Astrocyte (in vitro differentiated cells and primary cell): ENCODE results near the gene FBXL13. TPM values are rescaled to one million over a fixed set of nuclear protein-coding genes. Genes with fewer than 3 reads are reported as not detected.
A peak's percentile ranks its signal among the peaks of the same experiment; 100 is the strongest.

Source experiments
- DNase-seq: peaks from one replicate; pipeline ENCODE4 v3.0.0-alpha.2; 2010; ENCODE audit warnings: low read depth
- FAIRE-seq: peaks from 2 replicates; lab custom pipeline; 2011; peaks lifted over from hg19 to GRCh38; lab: Jason Lieb, UNC
- H2AFZ ChIP-seq: 2 replicates; pipeline ENCODE4 v1.6.0; 2012; ENCODE audit warnings: low read depth, low read length, inconsistent platforms
- H3K27ac ChIP-seq: 2 replicates; pipeline ENCODE4 v1.5.1; 2011; ENCODE audit warnings: low read depth, low read length, inconsistent platforms
- H3K27me3 ChIP-seq: 2 replicates; pipeline ENCODE4 v1.6.0; 2011; ENCODE audit warnings: low read length, inconsistent platforms; ENCODE audit not compliant: insufficient read depth
- H3K36me3 ChIP-seq: 2 replicates; pipeline ENCODE4 v1.5.1; 2011; ENCODE audit warnings: low read length, inconsistent platforms; ENCODE audit not compliant: insufficient read depth
- H3K4me1 ChIP-seq: 2 replicates; pipeline ENCODE4 v1.5.1; 2011; ENCODE audit warnings: low read length, inconsistent platforms; ENCODE audit not compliant: insufficient read depth
- H3K4me2 ChIP-seq: 2 replicates; pipeline ENCODE4 v1.6.0; 2012; ENCODE audit warnings: low read length, inconsistent platforms
- H3K4me3 ChIP-seq: 2 replicates; pipeline ENCODE4 v1.5.1; 2011; ENCODE audit warnings: low read depth, mild to moderate bottlenecking, low read length, inconsistent platforms; ENCODE audit not compliant: insufficient read depth
- H3K79me2 ChIP-seq: 2 replicates; pipeline ENCODE4 v1.6.0; 2012; ENCODE audit warnings: mild to moderate bottlenecking, low read length, inconsistent platforms; ENCODE audit not compliant: insufficient read depth
- H3K9ac ChIP-seq: 2 replicates; pipeline ENCODE4 v1.6.0; 2012; ENCODE audit warnings: mild to moderate bottlenecking, low read length, inconsistent platforms
- H3K9me3 ChIP-seq: 2 replicates; pipeline ENCODE4 v1.5.1; 2012; ENCODE audit warnings: low read depth, mild to moderate bottlenecking, low read length, inconsistent platforms; ENCODE audit not compliant: insufficient read depth
- H4K20me1 ChIP-seq: 2 replicates; pipeline ENCODE4 v1.6.0; 2012; ENCODE audit warnings: low read length, inconsistent platforms; ENCODE audit not compliant: insufficient read depth
- H3K27ac Mint-ChIP-seq: one replicate; pipeline ENCODE4 v1.8.0; 2021; ENCODE audit warnings: mild to moderate bottlenecking, mixed read lengths; ENCODE audit not compliant: unreplicated experiment
- H3K27me3 Mint-ChIP-seq: one replicate; pipeline ENCODE4 v1.8.0; 2021; ENCODE audit warnings: low read depth, mixed read lengths; ENCODE audit not compliant: unreplicated experiment
- H3K36me3 Mint-ChIP-seq: one replicate; pipeline ENCODE4 v1.8.0; 2021; ENCODE audit warnings: low read depth, mixed read lengths; ENCODE audit not compliant: unreplicated experiment
- H3K4me1 Mint-ChIP-seq: one replicate; pipeline ENCODE4 v1.8.0; 2021; ENCODE audit warnings: low read depth, mixed read lengths; ENCODE audit not compliant: unreplicated experiment
- H3K4me3 Mint-ChIP-seq: one replicate; pipeline ENCODE4 v1.8.0; 2021; ENCODE audit warnings: mild to moderate bottlenecking, moderate library complexity, mixed read lengths; ENCODE audit not compliant: unreplicated experiment
- H3K9me3 Mint-ChIP-seq: one replicate; pipeline ENCODE4 v1.8.0; 2021; ENCODE audit warnings: mild to moderate bottlenecking, mixed read lengths; ENCODE audit not compliant: unreplicated experiment
- EZH2 ChIP-seq: IDR thresholded peaks from 2 replicates; pipeline ENCODE4 v1.6.1; 2012; ENCODE audit warnings: mild to moderate bottlenecking, low read length, inconsistent platforms; ENCODE audit not compliant: insufficient read depth
- total RNA-seq: library from RNA; stranded (reverse); gene quantifications from 2 replicates; pipeline ENCODE4 v1.2.1, GENCODE V29; 2021
- TF ChIP-seq, protein P1 (sequence below): IDR thresholded peaks from 2 replicates; pipeline ENCODE4 v1.5.1; 2011; ENCODE audit warnings: low read depth, mild to moderate bottlenecking, inconsistent platforms, low read length, moderate library complexity; ENCODE audit not compliant: insufficient read depth

Gene FBXL13
- total RNA-seq, 1 donor from 2014 or later = 1.2 TPM

DNA sequence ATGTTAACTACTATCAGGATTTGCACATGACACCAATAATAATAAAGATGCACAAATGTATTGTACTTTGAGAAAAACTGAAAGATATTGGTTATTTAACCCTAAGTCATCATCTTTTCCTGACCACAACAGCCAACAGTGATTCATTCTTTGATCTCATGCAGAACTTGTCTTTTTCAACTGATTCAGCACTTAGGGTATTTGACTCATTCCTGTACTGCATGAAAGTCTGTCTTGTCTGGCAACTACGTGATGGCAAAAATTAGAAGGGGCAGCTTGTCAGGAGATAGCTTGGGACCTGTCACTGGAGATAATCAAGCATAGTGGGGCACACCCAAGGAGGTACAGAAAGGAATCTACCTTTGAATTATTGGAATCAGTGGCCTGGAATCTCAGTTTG, 239.6 kb downstream of the FBXL13 start:
- Histone ChIP-seq H2AFZ (no peak overlapping the region), H3K4me2 (peak overlapping the region; percentile 69), H3K4me3 (no peak overlapping the region), H3K27ac (peak overlapping the region; percentile 90), H4K20me1 (no peaks in the 10 kb centered on the region), H3K9me3 (no peaks in the 10 kb centered on the region), H3K9ac (peak overlapping the region; percentile 72), H3K27me3 (no peaks in the 10 kb centered on the region), H3K4me1 (peaks cover 29% of the 10 kb centered on the region), H3K36me3 (no peaks in the 10 kb centered on the region), H3K79me2 (no peaks in the 10 kb centered on the region)
- DNase-seq (peak; percentile 96), FAIRE-seq (peak; percentile 49)
- peak overlapping the region; percentile 99 for H3K27ac Mint-ChIP-seq
- H3K4me1 Mint-ChIP-seq = peaks cover 36% of the 10 kb centered on the region
- no peak for TF ChIP-seq EZH2
- TF ChIP-seq, protein P1, sequence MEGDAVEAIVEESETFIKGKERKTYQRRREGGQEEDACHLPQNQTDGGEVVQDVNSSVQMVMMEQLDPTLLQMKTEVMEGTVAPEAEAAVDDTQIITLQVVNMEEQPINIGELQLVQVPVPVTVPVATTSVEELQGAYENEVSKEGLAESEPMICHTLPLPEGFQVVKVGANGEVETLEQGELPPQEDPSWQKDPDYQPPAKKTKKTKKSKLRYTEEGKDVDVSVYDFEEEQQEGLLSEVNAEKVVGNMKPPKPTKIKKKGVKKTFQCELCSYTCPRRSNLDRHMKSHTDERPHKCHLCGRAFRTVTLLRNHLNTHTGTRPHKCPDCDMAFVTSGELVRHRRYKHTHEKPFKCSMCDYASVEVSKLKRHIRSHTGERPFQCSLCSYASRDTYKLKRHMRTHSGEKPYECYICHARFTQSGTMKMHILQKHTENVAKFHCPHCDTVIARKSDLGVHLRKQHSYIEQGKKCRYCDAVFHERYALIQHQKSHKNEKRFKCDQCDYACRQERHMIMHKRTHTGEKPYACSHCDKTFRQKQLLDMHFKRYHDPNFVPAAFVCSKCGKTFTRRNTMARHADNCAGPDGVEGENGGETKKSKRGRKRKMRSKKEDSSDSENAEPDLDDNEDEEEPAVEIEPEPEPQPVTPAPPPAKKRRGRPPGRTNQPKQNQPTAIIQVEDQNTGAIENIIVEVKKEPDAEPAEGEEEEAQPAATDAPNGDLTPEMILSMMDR = no peak
- peak overlapping the region; percentile 4 for H3K4me3 Mint-ChIP-seq
- H3K9me3 Mint-ChIP-seq = no peaks in the 10 kb centered on the region
- H3K27me3 Mint-ChIP-seq = no peaks in the 10 kb centered on the region
- no peaks in the 10 kb centered on the region for H3K36me3 Mint-ChIP-seq

DNA sequence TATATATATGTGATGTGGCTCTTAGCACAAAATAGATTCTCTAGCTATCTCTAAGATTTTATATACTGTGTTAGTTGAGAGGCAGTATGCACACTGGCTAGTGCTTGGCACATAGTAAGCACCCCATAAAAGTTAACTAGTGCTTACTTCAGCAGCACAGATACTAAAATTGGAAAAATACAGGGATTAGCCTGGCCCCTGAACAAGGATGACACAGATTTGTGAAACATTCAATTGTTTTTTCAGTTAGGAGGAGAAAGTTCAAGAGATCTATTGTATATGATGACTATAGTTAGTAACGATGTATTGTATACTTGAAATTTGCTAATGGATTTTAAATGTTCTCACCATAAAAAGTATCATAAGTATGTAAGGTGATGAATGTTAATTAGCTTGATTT, 240.1 kb downstream of the FBXL13 start:
- Histone ChIP-seq H3K27me3 (no peaks in the 10 kb centered on the region), H2AFZ (no peak overlapping the region), H3K4me1 (peaks cover 33% of the 10 kb centered on the region), H3K36me3 (no peaks in the 10 kb centered on the region), H4K20me1 (no peaks in the 10 kb centered on the region), H3K9me3 (no peaks in the 10 kb centered on the region), H3K9ac (peak overlapping the region; percentile 21), H3K79me2 (no peaks in the 10 kb centered on the region), H3K4me3 (no peak overlapping the region), H3K4me2 (peak overlapping the region; percentile 69), H3K27ac (peak overlapping the region; percentile 90)
- TF ChIP-seq, protein P1 = no peak
- TF ChIP-seq EZH2 = no peak
- no peak for DNase-seq
- no peak for FAIRE-seq
- Mint-ChIP-seq H3K9me3 (no peaks in the 10 kb centered on the region), H3K27me3 (no peaks in the 10 kb centered on the region), H3K27ac (peak overlapping the region; percentile 78), H3K36me3 (no peaks in the 10 kb centered on the region), H3K4me3 (no peak overlapping the region), H3K4me1 (peaks cover 38% of the 10 kb centered on the region)

DNA sequence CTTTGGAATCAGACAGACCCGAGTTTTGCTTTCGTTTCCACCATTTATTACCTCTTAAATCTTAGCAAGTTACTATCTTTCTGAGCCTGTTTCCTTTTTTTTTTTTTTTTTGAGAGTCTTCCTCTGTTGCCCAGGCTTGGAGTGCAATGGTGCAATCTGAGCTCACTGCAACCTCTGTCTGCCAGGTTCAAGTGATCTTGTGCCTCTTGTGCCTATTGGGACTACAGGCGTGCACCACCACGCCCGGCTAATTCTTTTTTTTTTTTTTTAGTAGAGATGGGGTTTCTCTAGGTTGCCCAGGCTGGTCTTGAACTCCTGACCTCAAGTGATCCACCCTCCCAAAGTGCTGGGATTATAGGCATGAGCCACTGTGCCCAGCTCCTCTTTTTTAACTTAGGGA, 241.3 kb downstream of the FBXL13 start:
- Histone ChIP-seq H3K9me3 (no peaks in the 10 kb centered on the region), H2AFZ (no peak overlapping the region), H4K20me1 (no peaks in the 10 kb centered on the region), H3K36me3 (no peaks in the 10 kb centered on the region), H3K4me3 (no peak overlapping the region), H3K4me1 (peaks cover 40% of the 10 kb centered on the region), H3K9ac (no peak overlapping the region), H3K79me2 (no peaks in the 10 kb centered on the region), H3K4me2 (no peak overlapping the region), H3K27ac (no peak overlapping the region), H3K27me3 (no peaks in the 10 kb centered on the region)
- H3K4me1 Mint-ChIP-seq = peaks cover 44% of the 10 kb centered on the region
- no peak for DNase-seq
- no peaks in the 10 kb centered on the region for H3K9me3 Mint-ChIP-seq
- no peaks in the 10 kb centered on the region for H3K27me3 Mint-ChIP-seq
- TF ChIP-seq, protein P1 = no peak
- TF ChIP-seq EZH2 = no peak
- H3K36me3 Mint-ChIP-seq = no peaks in the 10 kb centered on the region
- no peak for FAIRE-seq
- H3K27ac Mint-ChIP-seq = no peak overlapping the region
- no peak overlapping the region for H3K4me3 Mint-ChIP-seq
